ENCODE measurements around the gene MERTK. TPM values are rescaled to one million over a fixed set of nuclear protein-coding genes. Genes with fewer than 3 reads are reported as not detected.

Gene MERTK
- total and polyA plus RNA-seq, 2 of the 13 experiments (the other 11 are each of a cell fraction or from before 2014, with no cell fraction given) = 37.3 to 44.7 TPM

- TF ChIP-seq, protein P1, sequence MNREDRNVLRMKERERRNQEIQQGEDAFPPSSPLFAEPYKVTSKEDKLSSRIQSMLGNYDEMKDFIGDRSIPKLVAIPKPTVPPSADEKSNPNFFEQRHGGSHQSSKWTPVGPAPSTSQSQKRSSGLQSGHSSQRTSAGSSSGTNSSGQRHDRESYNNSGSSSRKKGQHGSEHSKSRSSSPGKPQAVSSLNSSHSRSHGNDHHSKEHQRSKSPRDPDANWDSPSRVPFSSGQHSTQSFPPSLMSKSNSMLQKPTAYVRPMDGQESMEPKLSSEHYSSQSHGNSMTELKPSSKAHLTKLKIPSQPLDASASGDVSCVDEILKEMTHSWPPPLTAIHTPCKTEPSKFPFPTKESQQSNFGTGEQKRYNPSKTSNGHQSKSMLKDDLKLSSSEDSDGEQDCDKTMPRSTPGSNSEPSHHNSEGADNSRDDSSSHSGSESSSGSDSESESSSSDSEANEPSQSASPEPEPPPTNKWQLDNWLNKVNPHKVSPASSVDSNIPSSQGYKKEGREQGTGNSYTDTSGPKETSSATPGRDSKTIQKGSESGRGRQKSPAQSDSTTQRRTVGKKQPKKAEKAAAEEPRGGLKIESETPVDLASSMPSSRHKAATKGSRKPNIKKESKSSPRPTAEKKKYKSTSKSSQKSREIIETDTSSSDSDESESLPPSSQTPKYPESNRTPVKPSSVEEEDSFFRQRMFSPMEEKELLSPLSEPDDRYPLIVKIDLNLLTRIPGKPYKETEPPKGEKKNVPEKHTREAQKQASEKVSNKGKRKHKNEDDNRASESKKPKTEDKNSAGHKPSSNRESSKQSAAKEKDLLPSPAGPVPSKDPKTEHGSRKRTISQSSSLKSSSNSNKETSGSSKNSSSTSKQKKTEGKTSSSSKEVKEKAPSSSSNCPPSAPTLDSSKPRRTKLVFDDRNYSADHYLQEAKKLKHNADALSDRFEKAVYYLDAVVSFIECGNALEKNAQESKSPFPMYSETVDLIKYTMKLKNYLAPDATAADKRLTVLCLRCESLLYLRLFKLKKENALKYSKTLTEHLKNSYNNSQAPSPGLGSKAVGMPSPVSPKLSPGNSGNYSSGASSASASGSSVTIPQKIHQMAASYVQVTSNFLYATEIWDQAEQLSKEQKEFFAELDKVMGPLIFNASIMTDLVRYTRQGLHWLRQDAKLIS (CRISPR knock-in tag; IDR thresholded peaks at IDR 0.05) = no peak
- TF ChIP-seq ZBTB7A (CRISPR knock-in tag; IDR thresholded peaks at IDR 0.05) (peak; percentile 62; the same call in 1 of the 2 replicates), TIGD3 (CRISPR knock-in tag; IDR thresholded peaks at IDR 0.05; ENCODE audit: borderline replicate concordance) (no peak), FOSL2 (CRISPR knock-in tag; IDR thresholded peaks at IDR 0.05) (0 out of 2 replicates have a peak, but pooled peaks have one; percentile 30), HHEX (CRISPR knock-in tag; IDR thresholded peaks at IDR 0.05) (no peak), ZFP62 (CRISPR knock-in tag; IDR thresholded peaks at IDR 0.05) (no peak), HDAC1 (CRISPR knock-in tag; IDR thresholded peaks at IDR 0.05) (no peak), IKZF4 (CRISPR knock-in tag; IDR thresholded peaks at IDR 0.05; ENCODE audit: borderline replicate concordance, low read depth, not compliant biosample characterization) (no peak), ZNF207 (IDR thresholded peaks at IDR 0.05; ENCODE audit: borderline replicate concordance) (no peak), ZBTB20 (CRISPR knock-in tag; IDR thresholded peaks at IDR 0.05; ENCODE audit: borderline replicate concordance, low read depth) (0 out of 2 replicates have a peak, but pooled peaks have one; percentile 51), MAFG (CRISPR knock-in tag; IDR thresholded peaks at IDR 0.05) (peak; percentile 64), ZNF597 (CRISPR knock-in tag; IDR thresholded peaks at IDR 0.05) (no peak)
- TF ChIP-seq, protein P2, sequence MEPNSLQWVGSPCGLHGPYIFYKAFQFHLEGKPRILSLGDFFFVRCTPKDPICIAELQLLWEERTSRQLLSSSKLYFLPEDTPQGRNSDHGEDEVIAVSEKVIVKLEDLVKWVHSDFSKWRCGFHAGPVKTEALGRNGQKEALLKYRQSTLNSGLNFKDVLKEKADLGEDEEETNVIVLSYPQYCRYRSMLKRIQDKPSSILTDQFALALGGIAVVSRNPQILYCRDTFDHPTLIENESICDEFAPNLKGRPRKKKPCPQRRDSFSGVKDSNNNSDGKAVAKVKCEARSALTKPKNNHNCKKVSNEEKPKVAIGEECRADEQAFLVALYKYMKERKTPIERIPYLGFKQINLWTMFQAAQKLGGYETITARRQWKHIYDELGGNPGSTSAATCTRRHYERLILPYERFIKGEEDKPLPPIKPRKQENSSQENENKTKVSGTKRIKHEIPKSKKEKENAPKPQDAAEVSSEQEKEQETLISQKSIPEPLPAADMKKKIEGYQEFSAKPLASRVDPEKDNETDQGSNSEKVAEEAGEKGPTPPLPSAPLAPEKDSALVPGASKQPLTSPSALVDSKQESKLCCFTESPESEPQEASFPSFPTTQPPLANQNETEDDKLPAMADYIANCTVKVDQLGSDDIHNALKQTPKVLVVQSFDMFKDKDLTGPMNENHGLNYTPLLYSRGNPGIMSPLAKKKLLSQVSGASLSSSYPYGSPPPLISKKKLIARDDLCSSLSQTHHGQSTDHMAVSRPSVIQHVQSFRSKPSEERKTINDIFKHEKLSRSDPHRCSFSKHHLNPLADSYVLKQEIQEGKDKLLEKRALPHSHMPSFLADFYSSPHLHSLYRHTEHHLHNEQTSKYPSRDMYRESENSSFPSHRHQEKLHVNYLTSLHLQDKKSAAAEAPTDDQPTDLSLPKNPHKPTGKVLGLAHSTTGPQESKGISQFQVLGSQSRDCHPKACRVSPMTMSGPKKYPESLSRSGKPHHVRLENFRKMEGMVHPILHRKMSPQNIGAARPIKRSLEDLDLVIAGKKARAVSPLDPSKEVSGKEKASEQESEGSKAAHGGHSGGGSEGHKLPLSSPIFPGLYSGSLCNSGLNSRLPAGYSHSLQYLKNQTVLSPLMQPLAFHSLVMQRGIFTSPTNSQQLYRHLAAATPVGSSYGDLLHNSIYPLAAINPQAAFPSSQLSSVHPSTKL (CRISPR knock-in tag; IDR thresholded peaks at IDR 0.05) = peak; percentile 42; the same call in 1 of the 2 replicates
- TF ChIP-seq, protein P3, sequence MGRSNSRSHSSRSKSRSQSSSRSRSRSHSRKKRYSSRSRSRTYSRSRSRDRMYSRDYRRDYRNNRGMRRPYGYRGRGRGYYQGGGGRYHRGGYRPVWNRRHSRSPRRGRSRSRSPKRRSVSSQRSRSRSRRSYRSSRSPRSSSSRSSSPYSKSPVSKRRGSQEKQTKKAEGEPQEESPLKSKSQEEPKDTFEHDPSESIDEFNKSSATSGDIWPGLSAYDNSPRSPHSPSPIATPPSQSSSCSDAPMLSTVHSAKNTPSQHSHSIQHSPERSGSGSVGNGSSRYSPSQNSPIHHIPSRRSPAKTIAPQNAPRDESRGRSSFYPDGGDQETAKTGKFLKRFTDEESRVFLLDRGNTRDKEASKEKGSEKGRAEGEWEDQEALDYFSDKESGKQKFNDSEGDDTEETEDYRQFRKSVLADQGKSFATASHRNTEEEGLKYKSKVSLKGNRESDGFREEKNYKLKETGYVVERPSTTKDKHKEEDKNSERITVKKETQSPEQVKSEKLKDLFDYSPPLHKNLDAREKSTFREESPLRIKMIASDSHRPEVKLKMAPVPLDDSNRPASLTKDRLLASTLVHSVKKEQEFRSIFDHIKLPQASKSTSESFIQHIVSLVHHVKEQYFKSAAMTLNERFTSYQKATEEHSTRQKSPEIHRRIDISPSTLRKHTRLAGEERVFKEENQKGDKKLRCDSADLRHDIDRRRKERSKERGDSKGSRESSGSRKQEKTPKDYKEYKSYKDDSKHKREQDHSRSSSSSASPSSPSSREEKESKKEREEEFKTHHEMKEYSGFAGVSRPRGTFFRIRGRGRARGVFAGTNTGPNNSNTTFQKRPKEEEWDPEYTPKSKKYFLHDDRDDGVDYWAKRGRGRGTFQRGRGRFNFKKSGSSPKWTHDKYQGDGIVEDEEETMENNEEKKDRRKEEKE (IDR thresholded peaks at IDR 0.05) = no peak
- TF ChIP-seq, protein P4, sequence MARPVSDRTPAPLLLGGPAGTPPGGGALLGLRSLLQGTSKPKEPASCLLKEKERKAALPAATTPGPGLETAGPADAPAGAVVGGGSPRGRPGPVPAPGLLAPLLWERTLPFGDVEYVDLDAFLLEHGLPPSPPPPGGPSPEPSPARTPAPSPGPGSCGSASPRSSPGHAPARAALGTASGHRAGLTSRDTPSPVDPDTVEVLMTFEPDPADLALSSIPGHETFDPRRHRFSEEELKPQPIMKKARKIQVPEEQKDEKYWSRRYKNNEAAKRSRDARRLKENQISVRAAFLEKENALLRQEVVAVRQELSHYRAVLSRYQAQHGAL (CRISPR knock-in tag; IDR thresholded peaks at IDR 0.05; ENCODE audit: not compliant biosample characterization) = no peak
Measured at GRCh38 chr2:111918383-111918806, 20.0 kb downstream of the MERTK start (continued).
